GM19468 (cell line): Measurements from ENCODE around the gene ZC3H10.

ENCODE experiments used
- ATAC-seq: cut with Tn5 transposase; IDR thresholded peaks from one replicate; pipeline ENCODE4 v1.9.1; 2021; ENCODE audit warnings: mild to moderate bottlenecking, moderate library complexity, moderate number of reproducible peaks; ENCODE audit not compliant: unreplicated experiment; ENCODE audit errors: extremely low read depth

Gene ZC3H10

DNA sequence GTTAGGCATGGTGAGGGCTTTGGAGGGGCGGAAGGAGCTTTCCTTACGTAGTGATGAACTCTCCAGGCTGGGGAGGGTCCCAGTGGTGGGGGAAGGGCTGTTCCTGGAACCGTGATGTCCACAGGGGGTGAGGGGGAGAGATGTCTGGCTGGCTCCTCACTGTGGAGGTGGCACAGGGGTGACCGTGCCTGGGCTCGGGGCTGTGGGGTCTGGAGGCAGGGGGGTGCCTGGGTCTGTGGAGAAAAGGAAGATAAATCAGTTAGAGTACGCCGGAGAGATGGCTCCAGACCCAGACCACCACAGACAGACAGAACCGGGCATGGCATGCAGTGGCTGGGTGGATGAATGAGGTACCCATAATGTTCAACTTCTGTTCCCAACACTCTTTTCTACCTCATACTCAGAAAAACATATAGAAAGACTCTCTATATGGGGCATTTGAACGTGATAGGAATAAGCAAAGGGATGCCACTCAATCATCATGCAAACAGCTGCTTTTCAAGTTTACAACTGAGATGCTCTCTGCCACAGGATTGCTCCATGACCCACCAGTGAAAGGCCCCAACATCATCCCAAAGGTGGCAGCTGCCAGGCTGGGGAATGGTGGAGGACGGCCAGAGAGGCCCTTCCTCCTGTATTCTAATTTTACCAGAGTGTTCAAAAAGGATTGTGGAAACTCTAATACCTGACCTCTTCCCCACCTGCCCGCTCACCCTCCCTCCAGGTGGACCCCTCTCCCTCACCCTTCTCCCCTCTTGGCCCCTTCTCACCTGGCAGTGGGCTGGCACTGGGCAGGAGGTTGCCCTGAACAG is 45.7 kb downstream of the ZC3H10 start:
- ATAC-seq: no peak

DNA sequence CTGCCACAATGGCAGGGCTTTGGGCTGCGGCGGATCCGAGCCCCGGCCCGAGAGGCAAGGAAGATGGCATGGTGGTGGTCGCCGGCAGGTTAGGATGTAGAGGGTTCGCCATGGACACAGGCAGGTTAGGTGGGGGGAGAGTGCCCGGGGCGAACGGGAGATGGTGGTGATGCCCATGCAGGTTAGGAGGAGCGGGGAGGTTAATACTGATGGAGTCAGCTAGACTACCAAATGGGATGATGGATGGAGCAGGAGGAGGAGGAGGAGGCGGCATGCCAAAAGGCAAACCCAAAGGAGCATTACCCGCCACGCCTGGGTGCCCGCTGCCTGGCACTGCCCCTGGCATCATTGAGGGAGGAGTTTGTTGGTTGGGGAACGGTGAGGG is 46.3 kb downstream of the ZC3H10 start:
- no peak for ATAC-seq

DNA sequence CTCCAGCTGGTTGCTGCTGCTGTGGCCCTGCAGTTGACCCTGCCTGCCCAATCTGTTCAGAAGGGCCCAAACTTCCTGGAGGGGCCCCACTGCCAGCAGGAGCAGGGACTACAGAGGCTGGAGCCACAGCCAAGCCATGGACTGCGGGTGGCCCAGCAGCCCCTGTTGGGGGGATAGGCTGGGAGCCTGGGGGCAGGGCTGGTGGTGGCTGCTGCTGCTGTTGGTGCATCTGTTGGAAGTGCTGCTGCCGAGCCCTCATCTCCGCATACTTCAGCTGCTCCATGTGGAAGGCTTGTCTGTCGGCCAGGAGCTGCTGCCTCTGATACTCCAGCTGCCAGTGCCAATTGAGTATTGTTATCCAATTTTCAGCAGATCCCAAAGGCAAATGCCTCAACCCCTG is 47.3 kb downstream of the ZC3H10 start:
- no peak for ATAC-seq

DNA sequence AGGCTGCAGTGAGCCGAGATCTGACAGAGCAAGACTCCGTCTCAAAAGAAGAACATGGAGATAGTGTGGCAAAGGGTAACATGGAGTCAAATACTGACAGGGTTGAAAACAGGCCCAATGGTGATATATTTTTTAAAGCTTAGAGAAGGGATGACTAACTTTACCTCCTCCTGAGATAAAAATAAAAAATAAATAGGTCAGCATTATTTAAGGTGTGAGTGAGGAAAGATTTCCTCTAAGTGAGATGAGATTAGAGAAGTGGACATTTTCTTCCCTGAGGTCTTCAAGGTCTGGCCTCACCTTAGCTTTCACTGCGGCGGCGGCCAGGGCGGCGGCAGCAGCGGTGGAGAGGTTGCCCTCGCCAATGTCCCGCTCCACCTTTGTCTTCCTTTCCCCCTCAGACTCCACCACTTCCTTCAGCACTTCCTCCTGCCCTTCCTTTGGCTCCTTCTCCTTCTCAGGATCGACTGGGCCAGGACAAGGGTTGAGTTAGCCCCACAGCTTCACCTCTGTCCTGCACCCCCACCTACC is 51.2 kb downstream of the ZC3H10 start:
- ATAC-seq: no peak

DNA sequence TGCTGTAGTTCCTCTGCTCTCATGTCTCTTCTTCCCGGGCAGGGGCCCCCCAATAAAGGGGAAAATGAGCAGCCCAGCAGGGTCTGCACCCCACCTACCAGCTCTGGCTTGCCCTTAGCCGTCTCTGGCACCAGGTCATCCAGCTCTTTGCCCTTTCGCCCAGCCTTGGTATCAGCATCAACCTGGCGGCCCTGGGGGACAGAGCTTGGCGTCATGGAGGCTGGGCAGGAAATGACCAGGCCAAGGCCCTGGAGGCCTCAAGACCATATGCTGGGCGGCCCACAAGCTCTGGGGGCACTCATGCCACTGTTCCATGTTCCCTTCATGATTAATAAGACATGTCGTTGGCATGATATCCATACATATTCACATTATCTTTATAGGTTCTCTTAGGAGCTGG is 54.8 kb downstream of the ZC3H10 start:
- no peak for ATAC-seq
